ENCODE results near the gene RAF1. TPM values are rescaled to one million over a fixed set of nuclear protein-coding genes. Genes with fewer than 3 reads are reported as not detected.
A peak's percentile ranks its signal among the peaks of the same experiment; 100 is the strongest.

The RAF1 gene
- total and polyA plus RNA-seq, 2 of the 13 experiments (the other 11 are each of a cell fraction or from before 2014, with no cell fraction given) = 72.2 to 91.4 TPM

DNA sequence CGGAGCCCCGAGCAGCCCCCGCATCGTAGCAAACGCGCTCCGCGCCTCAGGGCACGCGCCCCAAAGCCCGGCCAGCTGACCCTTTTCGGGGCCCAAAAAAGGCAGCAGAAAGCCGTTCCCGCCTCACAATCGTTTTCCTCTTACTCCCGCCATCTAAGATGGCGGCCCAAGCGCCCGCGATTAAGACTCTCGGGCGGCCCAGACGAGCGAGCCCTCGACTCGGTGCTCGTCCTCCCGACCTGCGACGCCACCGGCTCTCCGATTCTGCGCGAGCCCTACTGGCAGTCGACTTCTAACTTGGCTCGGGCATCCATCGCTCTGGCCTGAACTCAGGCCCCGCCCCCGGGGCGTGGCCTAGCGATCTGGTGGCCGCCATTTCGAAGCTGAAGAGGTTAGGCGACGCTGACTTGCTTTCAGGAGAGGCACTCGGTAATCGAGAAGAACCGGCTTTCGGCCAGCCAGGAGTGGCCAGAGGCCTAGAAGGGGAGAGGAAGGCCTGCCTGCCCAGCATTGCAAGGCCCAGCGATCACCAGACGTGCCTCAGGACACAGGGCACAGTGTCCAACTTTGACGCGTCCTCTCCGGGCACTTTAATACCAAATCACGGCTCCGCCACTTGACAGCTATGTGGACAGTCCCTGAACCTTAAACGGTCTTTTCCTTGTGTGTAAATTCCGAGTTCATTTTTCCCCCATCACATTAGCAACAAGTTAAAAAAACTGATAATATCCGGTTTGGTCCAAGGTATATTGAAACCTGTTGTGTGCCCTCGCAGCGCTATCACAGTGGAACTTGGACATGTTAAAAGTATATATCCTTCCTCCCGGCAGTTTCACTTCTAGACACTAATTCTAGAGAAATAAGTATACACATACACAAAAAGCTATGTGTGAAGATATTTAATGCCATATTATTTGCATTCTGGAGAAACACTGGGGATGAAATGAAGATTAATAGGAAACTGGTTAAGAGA is at the start of gene RAF1 (continued):
- TF ChIP-seq ELF1 (CRISPR knock-in tag; IDR thresholded peaks at IDR 0.05) (peak; percentile 64), SNAPC2 (CRISPR knock-in tag; IDR thresholded peaks at IDR 0.05) (no peak; the same call in 1 of the 2 replicates), RFXANK (CRISPR knock-in tag; IDR thresholded peaks at IDR 0.05) (peak; percentile 73; the same call in 1 of the 2 replicates), EEA1 (CRISPR knock-in tag; IDR thresholded peaks at IDR 0.05; ENCODE audit: borderline replicate concordance) (no peak), MEIS1 (CRISPR knock-in tag; IDR thresholded peaks at IDR 0.05; ENCODE audit: borderline replicate concordance) (peak; percentile 89; the same call in 1 of the 2 replicates), ELF4 (CRISPR knock-in tag; IDR thresholded peaks at IDR 0.05; ENCODE audit: borderline replicate concordance) (peak; percentile 53; the same call in 1 of the 2 replicates), ZNF10 (CRISPR knock-in tag; IDR thresholded peaks at IDR 0.05; ENCODE audit: borderline replicate concordance, low read depth) (no peak), NFIB (CRISPR knock-in tag; IDR thresholded peaks at IDR 0.05; ENCODE audit: borderline replicate concordance) (no peak), ZNF660 (CRISPR knock-in tag; IDR thresholded peaks at IDR 0.05; ENCODE audit: borderline replicate concordance, low read depth) (no peak), MAF1 (CRISPR knock-in tag; IDR thresholded peaks at IDR 0.05; ENCODE audit: borderline replicate concordance) (0 out of 2 replicates have a peak, but pooled peaks have one; percentile 54), HOXD1 (CRISPR knock-in tag; IDR thresholded peaks at IDR 0.05) (0 out of 2 replicates have a peak, but pooled peaks have one; percentile 50), NFATC3 (CRISPR knock-in tag; IDR thresholded peaks at IDR 0.05) (peak; percentile 93), TGIF2 (CRISPR knock-in tag; IDR thresholded peaks at IDR 0.05) (peak; percentile 67; the same call in 1 of the 2 replicates), MED8 (CRISPR knock-in tag; IDR thresholded peaks at IDR 0.05; ENCODE audit: insufficient replicate concordance) (no peak), AGO2 (optimal IDR thresholded peaks at IDR 0.05; ENCODE audit: low read depth, low read length) (peak; percentile 35), TCF7L2 (IDR thresholded peaks at IDR 0.05; ENCODE audit: low read depth, low read length) (no peak), ZNF496 (CRISPR knock-in tag; IDR thresholded peaks at IDR 0.05; ENCODE audit: insufficient replicate concordance) (no peak)
- TF ChIP-seq, protein P1, sequence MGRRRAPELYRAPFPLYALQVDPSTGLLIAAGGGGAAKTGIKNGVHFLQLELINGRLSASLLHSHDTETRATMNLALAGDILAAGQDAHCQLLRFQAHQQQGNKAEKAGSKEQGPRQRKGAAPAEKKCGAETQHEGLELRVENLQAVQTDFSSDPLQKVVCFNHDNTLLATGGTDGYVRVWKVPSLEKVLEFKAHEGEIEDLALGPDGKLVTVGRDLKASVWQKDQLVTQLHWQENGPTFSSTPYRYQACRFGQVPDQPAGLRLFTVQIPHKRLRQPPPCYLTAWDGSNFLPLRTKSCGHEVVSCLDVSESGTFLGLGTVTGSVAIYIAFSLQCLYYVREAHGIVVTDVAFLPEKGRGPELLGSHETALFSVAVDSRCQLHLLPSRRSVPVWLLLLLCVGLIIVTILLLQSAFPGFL (CRISPR knock-in tag; IDR thresholded peaks at IDR 0.05) = no peak
- TF ChIP-seq, protein P2, sequence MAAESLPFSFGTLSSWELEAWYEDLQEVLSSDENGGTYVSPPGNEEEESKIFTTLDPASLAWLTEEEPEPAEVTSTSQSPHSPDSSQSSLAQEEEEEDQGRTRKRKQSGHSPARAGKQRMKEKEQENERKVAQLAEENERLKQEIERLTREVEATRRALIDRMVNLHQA (CRISPR knock-in tag; IDR thresholded peaks at IDR 0.05) = 0 out of 2 replicates have a peak, but pooled peaks have one; percentile 31
- TF ChIP-seq, protein P3, sequence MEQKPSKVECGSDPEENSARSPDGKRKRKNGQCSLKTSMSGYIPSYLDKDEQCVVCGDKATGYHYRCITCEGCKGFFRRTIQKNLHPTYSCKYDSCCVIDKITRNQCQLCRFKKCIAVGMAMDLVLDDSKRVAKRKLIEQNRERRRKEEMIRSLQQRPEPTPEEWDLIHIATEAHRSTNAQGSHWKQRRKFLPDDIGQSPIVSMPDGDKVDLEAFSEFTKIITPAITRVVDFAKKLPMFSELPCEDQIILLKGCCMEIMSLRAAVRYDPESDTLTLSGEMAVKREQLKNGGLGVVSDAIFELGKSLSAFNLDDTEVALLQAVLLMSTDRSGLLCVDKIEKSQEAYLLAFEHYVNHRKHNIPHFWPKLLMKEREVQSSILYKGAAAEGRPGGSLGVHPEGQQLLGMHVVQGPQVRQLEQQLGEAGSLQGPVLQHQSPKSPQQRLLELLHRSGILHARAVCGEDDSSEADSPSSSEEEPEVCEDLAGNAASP (CRISPR knock-in tag; IDR thresholded peaks at IDR 0.05; ENCODE audit: borderline replicate concordance) = peak; percentile 25; the same call in 1 of the 2 replicates
- TF ChIP-seq, protein P4, sequence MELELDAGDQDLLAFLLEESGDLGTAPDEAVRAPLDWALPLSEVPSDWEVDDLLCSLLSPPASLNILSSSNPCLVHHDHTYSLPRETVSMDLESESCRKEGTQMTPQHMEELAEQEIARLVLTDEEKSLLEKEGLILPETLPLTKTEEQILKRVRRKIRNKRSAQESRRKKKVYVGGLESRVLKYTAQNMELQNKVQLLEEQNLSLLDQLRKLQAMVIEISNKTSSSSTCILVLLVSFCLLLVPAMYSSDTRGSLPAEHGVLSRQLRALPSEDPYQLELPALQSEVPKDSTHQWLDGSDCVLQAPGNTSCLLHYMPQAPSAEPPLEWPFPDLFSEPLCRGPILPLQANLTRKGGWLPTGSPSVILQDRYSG (CRISPR knock-in tag; IDR thresholded peaks at IDR 0.05) = no peak
- TF ChIP-seq, protein P5, sequence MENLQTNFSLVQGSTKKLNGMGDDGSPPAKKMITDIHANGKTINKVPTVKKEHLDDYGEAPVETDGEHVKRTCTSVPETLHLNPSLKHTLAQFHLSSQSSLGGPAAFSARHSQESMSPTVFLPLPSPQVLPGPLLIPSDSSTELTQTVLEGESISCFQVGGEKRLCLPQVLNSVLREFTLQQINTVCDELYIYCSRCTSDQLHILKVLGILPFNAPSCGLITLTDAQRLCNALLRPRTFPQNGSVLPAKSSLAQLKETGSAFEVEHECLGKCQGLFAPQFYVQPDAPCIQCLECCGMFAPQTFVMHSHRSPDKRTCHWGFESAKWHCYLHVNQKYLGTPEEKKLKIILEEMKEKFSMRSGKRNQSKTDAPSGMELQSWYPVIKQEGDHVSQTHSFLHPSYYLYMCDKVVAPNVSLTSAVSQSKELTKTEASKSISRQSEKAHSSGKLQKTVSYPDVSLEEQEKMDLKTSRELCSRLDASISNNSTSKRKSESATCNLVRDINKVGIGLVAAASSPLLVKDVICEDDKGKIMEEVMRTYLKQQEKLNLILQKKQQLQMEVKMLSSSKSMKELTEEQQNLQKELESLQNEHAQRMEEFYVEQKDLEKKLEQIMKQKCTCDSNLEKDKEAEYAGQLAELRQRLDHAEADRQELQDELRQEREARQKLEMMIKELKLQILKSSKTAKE (CRISPR knock-in tag; IDR thresholded peaks at IDR 0.05; ENCODE audit: borderline replicate concordance) = no peak
